Non-pigmented ciliary epithelial cell (primary cell): ENCODE results near the gene OR2T3.
"Not testable (repeated sequence)": the region's sequence is repeated elsewhere in the genome, so short reads cannot be mapped to it uniquely, and the experiment has no call there.

Source experiments
- DNase-seq: peaks from one replicate; pipeline ENCODE4 v3.0.0-alpha.2; 2010; ENCODE audit warnings: low read depth

Gene OR2T3, protein sequence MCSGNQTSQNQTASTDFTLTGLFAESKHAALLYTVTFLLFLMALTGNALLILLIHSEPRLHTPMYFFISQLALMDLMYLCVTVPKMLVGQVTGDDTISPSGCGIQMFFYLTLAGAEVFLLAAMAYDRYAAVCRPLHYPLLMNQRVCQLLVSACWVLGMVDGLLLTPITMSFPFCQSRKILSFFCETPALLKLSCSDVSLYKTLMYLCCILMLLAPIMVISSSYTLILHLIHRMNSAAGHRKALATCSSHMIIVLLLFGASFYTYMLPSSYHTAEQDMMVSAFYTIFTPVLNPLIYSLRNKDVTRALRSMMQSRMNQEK

GRCh38 chr1:248473051-248473450 lies at the start of gene OR2T3:
Gene OR2T3 (plus strand): TSS chr1:248473351. CDS start chr1:248473351, 0 bp downstream.
- DNase-seq, result not testable (repeated sequence)

GRCh38 chr1:248427526-248428191 lies 45.5 kb upstream of the OR2T3 start:
- DNase-seq, result not testable (repeated sequence)

- DNase-seq, result not testable (repeated sequence)
Measured at GRCh38 chr1:248428192-248428533, 45.0 kb upstream of the OR2T3 start.

DNA sequence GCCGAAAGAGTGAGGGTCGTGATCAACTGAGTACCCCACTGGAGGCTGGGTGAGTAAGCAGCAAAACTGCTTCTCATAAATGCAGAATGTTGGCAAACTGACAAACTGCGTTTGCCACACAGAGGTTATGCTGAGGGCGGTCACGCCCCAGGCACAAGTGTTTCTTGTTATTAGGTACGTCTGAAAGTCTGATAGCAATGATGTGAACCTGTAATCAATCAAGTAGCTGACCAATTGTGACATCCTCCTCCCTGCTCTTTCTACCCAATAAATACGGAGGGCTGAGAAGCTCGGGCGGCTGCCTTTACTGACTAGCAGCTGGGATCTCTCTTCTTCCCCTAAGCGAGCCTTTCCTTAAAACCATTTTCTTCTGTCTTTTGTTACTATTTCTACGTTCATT lies 41.5 kb upstream of the OR2T3 start:
- not testable (repeated sequence) for DNase-seq

GRCh38 chr1:248432201-248432600 lies 41.0 kb upstream of the OR2T3 start:
- not testable (repeated sequence) for DNase-seq

- DNase-seq, result not testable (repeated sequence)
Measured at GRCh38 chr1:248433811-248434415, 39.2 kb upstream of the OR2T3 start.

GRCh38 chr1:248434913-248435312 lies 38.2 kb upstream of the OR2T3 start:
- DNase-seq, result not testable (repeated sequence)

GRCh38 chr1:248436303-248436702 lies 36.8 kb upstream of the OR2T3 start:
- DNase-seq, result not testable (repeated sequence)

GRCh38 chr1:248438668-248439067 lies 34.5 kb upstream of the OR2T3 start:
- not testable (repeated sequence) for DNase-seq

DNA sequence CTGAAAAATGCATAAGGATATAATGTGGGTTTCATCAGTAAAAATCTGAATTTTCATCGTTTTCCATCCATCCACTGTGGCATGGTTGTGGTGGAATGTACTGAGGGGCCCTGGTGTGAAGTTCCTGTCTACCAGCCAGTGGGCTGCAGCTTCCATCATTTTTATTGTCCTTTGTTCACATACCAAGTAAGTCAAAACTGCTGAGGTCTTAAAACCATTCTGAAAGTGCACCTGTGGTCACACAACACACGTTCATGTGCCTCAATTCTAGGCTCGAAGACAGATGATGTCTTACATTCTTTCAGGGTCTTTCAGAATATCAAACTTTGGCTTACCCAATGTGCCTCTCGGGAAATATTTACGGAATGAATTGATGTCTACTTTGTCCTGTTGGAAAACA lies 33.9 kb upstream of the OR2T3 start:
- not testable (repeated sequence) for DNase-seq

- DNase-seq, result not testable (repeated sequence)
Measured at GRCh38 chr1:248442500-248443277, 30.5 kb upstream of the OR2T3 start.

- not testable (repeated sequence) for DNase-seq
Measured at GRCh38 chr1:248444603-248445002, 28.5 kb upstream of the OR2T3 start.

DNA sequence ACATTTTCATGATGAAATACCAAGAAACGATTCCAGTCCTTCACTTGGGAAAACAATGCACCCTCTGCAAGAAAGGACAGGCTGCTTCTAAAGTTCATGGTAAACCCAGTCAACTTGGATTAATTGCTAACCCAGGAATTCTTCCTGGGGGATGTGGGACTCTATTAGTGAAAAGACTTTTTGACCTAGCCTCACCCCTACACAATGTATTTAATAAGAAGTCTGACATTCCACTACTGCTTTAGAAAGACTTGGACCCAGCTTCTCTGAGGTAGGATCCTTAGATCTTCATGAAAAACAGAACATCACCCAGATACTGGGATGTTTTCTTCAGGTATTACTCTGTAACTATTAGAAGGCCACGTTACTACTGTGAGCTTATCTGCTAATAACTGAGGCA lies 27.8 kb upstream of the OR2T3 start, which contains the start of gene OR2T2:
TSS of gene OR2T2 (plus strand) at position 239 of the 400 bp plus-strand sequence. CDS start 7,161 bp downstream, outside the sequence.
- not testable (repeated sequence) for DNase-seq

DNA sequence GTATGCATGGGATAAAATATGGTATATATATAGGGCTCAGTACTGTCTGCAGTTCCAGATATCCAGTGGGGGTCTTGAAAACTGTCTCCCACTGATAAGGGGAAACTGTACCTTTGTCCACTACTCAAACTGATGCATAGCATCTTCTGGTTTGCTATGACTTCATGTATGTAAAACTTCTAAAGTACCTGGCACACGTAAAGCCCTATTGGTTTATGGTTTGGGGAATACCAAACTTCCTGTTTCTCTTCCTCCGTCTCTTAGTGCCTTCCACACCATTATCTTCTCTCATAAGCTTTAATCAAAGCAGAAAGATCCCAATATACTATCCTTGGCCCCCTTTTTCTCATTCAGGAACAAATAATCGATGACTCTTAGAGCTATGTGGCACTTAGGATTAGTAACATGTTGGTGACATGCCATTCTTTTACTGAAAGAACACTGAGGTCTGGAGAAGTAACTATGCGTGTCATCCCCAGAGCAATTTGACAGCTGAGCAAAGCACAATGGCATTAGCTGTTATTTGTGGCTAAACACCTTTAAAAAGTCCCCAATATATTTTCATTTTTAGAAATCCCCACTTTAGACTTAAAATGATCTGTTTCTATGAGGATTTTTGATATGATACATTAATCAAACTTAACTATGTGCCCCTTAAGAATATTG lies 24.6 kb upstream of the OR2T3 start:
- DNase-seq, result not testable (repeated sequence)

- not testable (repeated sequence) for DNase-seq
Measured at GRCh38 chr1:248449821-248450465, 23.2 kb upstream of the OR2T3 start.

GRCh38 chr1:248450466-248451145 lies 22.5 kb upstream of the OR2T3 start:
- not testable (repeated sequence) for DNase-seq

DNA sequence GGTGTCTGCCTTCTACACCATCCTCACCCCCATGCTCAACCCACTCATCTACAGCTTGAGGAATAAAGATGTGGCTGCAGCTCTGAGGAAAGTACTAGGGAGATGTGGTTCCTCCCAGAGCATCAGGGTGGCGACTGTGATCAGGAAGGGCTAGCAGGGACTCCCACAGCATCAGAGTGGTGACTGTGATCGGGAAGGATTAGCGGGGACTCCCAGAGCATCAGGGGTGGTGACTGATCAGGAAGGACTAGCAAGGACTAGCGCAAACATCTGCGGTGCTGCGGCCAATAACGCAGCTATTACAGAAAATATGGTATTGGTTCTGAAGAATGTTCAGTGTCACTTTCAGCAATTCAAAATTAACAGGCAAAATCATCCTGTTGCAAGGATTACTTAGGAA lies 19.5 kb upstream of the OR2T3 start:
- not testable (repeated sequence) for DNase-seq

- DNase-seq, result not testable (repeated sequence)
Measured at GRCh38 chr1:248455045-248455444, 18.1 kb upstream of the OR2T3 start.

- not testable (repeated sequence) for DNase-seq
Measured at GRCh38 chr1:248456635-248457034, 16.5 kb upstream of the OR2T3 start.

DNA sequence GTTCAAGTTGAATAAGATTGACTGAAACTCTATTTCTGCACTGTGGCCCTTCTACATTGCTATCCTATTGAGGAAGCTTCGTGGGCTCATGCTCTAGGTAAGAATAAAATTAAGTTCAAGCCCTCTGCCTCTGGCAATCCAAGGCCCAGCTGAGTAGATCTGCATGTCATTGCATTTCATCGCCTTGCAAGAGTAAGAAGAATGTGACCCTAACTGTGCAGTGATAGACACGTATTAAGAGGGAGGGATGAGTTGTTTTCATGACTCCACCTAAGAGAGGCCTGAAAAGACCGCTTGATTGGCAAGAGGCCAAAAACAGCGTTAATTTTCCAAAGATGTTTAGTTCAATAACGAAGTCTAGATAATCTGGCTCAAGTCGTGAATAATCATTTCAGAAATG lies 14.0 kb upstream of the OR2T3 start:
- DNase-seq, result not testable (repeated sequence)
